Ovary (tissue), 3 donors: Measurements from ENCODE around the gene CYSTM1.

ENCODE experiments used
- EP300 ChIP-seq: sonication (generic); formaldehyde crosslinking; IDR thresholded peaks from one replicate; pipeline ENCODE4 v1.6.1; 2017; ENCODE audit warnings: antibody characterized with exemption
- POLR2A ChIP-seq: fragments of 450-650 bp; IDR thresholded peaks from one replicate; pipeline ENCODE4 v1.6.1; 2017; ENCODE audit warnings: antibody characterized with exemption, mild to moderate bottlenecking, moderate library complexity
- TF ChIP-seq, protein P1 (sequence below), 3 donors: fragments of 450-650 bp in 2 of 3; fragments of 200-600 bp in 1 of 3; IDR thresholded peaks; one replicate each; pipeline versions ENCODE4 v1.5.1 to v1.8.0; 2016 to 2022; ENCODE audit warnings: antibody characterized with exemption in 3 of 3, mild to moderate bottlenecking in 1 of 3
- donor health status: DM: no; HTN: no; CAD: no.

DNA sequence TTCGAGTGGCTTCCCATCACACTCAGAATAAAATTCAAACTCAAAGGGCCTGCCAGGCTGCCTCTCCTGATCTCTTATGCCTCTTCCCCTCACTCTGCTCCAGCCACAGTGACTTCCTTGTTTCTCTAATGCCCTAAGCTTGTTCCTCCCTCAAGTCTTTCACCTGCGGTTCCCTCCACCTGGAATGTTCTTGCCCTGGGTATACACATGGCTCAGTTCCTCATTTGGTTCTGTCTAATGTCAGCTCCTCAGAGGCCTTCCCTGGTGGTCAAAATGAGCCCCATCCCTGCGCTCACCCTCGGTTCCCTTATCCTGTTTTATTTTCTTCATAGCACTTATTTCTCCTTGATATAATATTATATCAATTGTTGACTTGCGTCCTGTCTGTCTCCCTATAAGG, 12.7 kb upstream of the CYSTM1 start:
- TF ChIP-seq, protein P1, sequence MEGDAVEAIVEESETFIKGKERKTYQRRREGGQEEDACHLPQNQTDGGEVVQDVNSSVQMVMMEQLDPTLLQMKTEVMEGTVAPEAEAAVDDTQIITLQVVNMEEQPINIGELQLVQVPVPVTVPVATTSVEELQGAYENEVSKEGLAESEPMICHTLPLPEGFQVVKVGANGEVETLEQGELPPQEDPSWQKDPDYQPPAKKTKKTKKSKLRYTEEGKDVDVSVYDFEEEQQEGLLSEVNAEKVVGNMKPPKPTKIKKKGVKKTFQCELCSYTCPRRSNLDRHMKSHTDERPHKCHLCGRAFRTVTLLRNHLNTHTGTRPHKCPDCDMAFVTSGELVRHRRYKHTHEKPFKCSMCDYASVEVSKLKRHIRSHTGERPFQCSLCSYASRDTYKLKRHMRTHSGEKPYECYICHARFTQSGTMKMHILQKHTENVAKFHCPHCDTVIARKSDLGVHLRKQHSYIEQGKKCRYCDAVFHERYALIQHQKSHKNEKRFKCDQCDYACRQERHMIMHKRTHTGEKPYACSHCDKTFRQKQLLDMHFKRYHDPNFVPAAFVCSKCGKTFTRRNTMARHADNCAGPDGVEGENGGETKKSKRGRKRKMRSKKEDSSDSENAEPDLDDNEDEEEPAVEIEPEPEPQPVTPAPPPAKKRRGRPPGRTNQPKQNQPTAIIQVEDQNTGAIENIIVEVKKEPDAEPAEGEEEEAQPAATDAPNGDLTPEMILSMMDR (IDR thresholded peaks at IDR 0.05), result no peak
- TF ChIP-seq POLR2A (no peak), EP300 (no peak)
